GM21529 (cell line): ENCODE data around the gene TTC4.

Experiments used
- ATAC-seq: cut with Tn5 transposase; IDR thresholded peaks from one replicate; pipeline ENCODE4 v1.9.1; 2021; ENCODE audit not compliant: unreplicated experiment

TTC4 gene

GRCh38 chr1:54703471-54703870, 12.2 kb upstream of the TTC4 start:
- ATAC-seq = no peak

- no peak for ATAC-seq
Measured at GRCh38 chr1:54705153-54705552, 10.5 kb upstream of the TTC4 start.

- no peak for ATAC-seq
Measured at GRCh38 chr1:54706419-54706818, 9.2 kb upstream of the TTC4 start.

GRCh38 chr1:54708385-54708784, 7.3 kb upstream of the TTC4 start:
- ATAC-seq = no peak

- no peak for ATAC-seq
Measured at GRCh38 chr1:54709547-54710292, 5.9 kb upstream of the TTC4 start.

- ATAC-seq = no peak
Measured at GRCh38 chr1:54710434-54710833, 5.2 kb upstream of the TTC4 start.

- ATAC-seq = no peak
Measured at GRCh38 chr1:54710841-54711240, 4.8 kb upstream of the TTC4 start.

GRCh38 chr1:54711536-54711935, 4.1 kb upstream of the TTC4 start:
- no peak for ATAC-seq

GRCh38 chr1:54714881-54715492, 674 bp upstream of the TTC4 start:
- no peak for ATAC-seq

GRCh38 chr1:54716299-54717047, 812 bp downstream of the TTC4 start:
- no peak for ATAC-seq

- no peak for ATAC-seq
Measured at GRCh38 chr1:54721719-54722118, 6.1 kb downstream of the TTC4 start.

GRCh38 chr1:54723985-54724384, 8.3 kb downstream of the TTC4 start:
- no peak for ATAC-seq

- no peak for ATAC-seq
Measured at GRCh38 chr1:54724771-54725170, 9.1 kb downstream of the TTC4 start.

- no peak for ATAC-seq
Measured at GRCh38 chr1:54728027-54728426, 12.4 kb downstream of the TTC4 start.

GRCh38 chr1:54736685-54737084, 21.0 kb downstream of the TTC4 start:
- no peak for ATAC-seq

- ATAC-seq = no peak
Measured at GRCh38 chr1:54738244-54738643, 22.6 kb downstream of the TTC4 start.

- no peak for ATAC-seq
Measured at GRCh38 chr1:54741531-54741930, 25.9 kb downstream of the TTC4 start.

GRCh38 chr1:54742282-54742681, 26.6 kb downstream of the TTC4 start:
- no peak for ATAC-seq

GRCh38 chr1:54743416-54744226, 28.0 kb downstream of the TTC4 start:
- ATAC-seq = no peak

GRCh38 chr1:54744696-54745095, 29.0 kb downstream of the TTC4 start:
- no peak for ATAC-seq

- no peak for ATAC-seq
Measured at GRCh38 chr1:54745274-54745673, 29.6 kb downstream of the TTC4 start.
